Stomach (tissue), 4 donors: ENCODE measurements around the gene USP11.

Experiments used
- CTCF ChIP-seq, 7 experiments: fragments of 450-650 bp in 4 of 7; fragments of 200-600 bp in 3 of 7; sonication (generic) in 3 of 7; IDR thresholded peaks; one replicate each; pipeline ENCODE4 v1.5.1; 2016 to 2019; ENCODE audit warnings: antibody characterized with exemption in 7 of 7, control low read depth in 2 of 7, mild to moderate bottlenecking in 1 of 7
- POLR2AphosphoS5 ChIP-seq, 3 donors: sonication (generic); formaldehyde crosslinking; IDR thresholded peaks; one replicate each; pipeline ENCODE4 v1.6.1; 2016; ENCODE audit warnings: antibody characterized with exemption in 3 of 3

- TF ChIP-seq CTCF (IDR thresholded peaks at IDR 0.05) (no peak), POLR2AphosphoS5 (IDR thresholded peaks at IDR 0.05) (no peak)
These were observed 7.2 kb downstream of the USP11 start for GRCh38 chrX:47239898-47240545.
